ENCODE measurements around the gene S100A7A. TPM values are rescaled to one million over a fixed set of nuclear protein-coding genes. Genes with fewer than 3 reads are reported as not detected.

S100A7A gene
- total RNA-seq, result not detected

GRCh38 chr1:153415850-153416570 is at the start of gene S100A7A:
Gene S100A7A, plus strand, starts transcription at chr1:153416520. Its CDS starts 1,563 bp downstream, at chr1:153418083.

GRCh38 chr1:153375511-153375910 is 40.8 kb upstream of the S100A7A start, which contains the start of gene S100A12:
Gene S100A12, minus strand, starts transcription at chr1:153375621. Its CDS starts 1,029 bp downstream, at chr1:153374592.

GRCh38 chr1:153390938-153391710 is 25.2 kb upstream of the S100A7A start, which contains the start of gene S100A8:
Gene S100A8, minus strand, starts transcription at chr1:153391073. Its CDS starts 538 bp downstream, at chr1:153390535.

GRCh38 chr1:153460551-153460950 is 44.2 kb downstream of the S100A7A start, which contains the start of gene S100A7:
Gene S100A7, minus strand, starts transcription at chr1:153460651. Its CDS starts 1,638 bp downstream, at chr1:153459013.

Small RNAs within 50 kb of the gene (small RNA-seq; reads per million reads assigned to genes)
- not detected for gene S100A15A (ENCODE audit: low replicate concordance)

Other genes starting within 250 kb of the S100A7A start
- not detected for gene LELP1, start 213.1 kb upstream of the S100A7A start, total RNA-seq
- not detected for gene PRR9, start 198.9 kb upstream of the S100A7A start, total RNA-seq
- not detected for gene LORICRIN, start 156.8 kb upstream of the S100A7A start, total RNA-seq
- gene PGLYRP3, start 103.6 kb upstream of the S100A7A start, total RNA-seq, result not detected
- not detected for gene PGLYRP4, start 67.7 kb upstream of the S100A7A start, total RNA-seq
- 258 TPM for gene S100A9, start 58.7 kb upstream of the S100A7A start, total RNA-seq
- gene S100A12, start 40.9 kb upstream of the S100A7A start, total RNA-seq, result 32.5 TPM
- 89.2 TPM for gene S100A8, start 25.4 kb upstream of the S100A7A start, total RNA-seq
- gene S100A7, start 44.1 kb downstream of the S100A7A start, total RNA-seq, result not detected
- gene S100A6, start 119.5 kb downstream of the S100A7A start, total RNA-seq, result 221 TPM
- gene S100A5, start 124.4 kb downstream of the S100A7A start, total RNA-seq, result 0.82 TPM
- 37.4 TPM for gene S100A4, start 129.3 kb downstream of the S100A7A start, total RNA-seq
- not detected for gene S100A3, start 132.7 kb downstream of the S100A7A start, total RNA-seq
- 5.3 TPM for gene S100A2, start 149.3 kb downstream of the S100A7A start, total RNA-seq
- gene S100A16, start 196.6 kb downstream of the S100A7A start, total RNA-seq, result 78.6 TPM
- 5.7 TPM for gene S100A14, start 199.8 kb downstream of the S100A7A start, total RNA-seq
- 71.6 TPM for gene S100A13, start 211.0 kb downstream of the S100A7A start, total RNA-seq
- 5.3 TPM for gene S100A1, start 211.9 kb downstream of the S100A7A start, total RNA-seq
- 81.1 TPM for gene CHTOP, start 217.5 kb downstream of the S100A7A start, total RNA-seq
- gene SNAPIN, start 242.2 kb downstream of the S100A7A start, total RNA-seq, result 39.3 TPM